Measurements from ENCODE around the gene LZTS2. TPM values are rescaled to one million over a fixed set of nuclear protein-coding genes. Genes with fewer than 3 reads are reported as not detected.

LZTS2 gene
- total RNA-seq, 4 donors from 2014 or later, result 51.5 to 123 (median 85.2) TPM

GRCh38 chr10:100993986-100994708, 5.5 kb upstream of the LZTS2 start:
- Histone ChIP-seq H3K27ac (no peak overlapping the region), H3K27me3 (no peaks in the 10 kb centered on the region), H3K36me3 (no peaks in the 10 kb centered on the region), H3K4me3 (no peak overlapping the region), H3K9me3 (no peaks in the 10 kb centered on the region), H3K4me1 (no peaks in the 10 kb centered on the region)
- no peak for DNase-seq
- intact Hi-C loops (cut with DNase I; ENCODE audit: low total_unique reads), result no loop called here
- TF ChIP-seq POLR2A (IDR thresholded peaks at IDR 0.05), result no peak
- peak; percentile 70 to 80 (median 76) for TF ChIP-seq CTCF (IDR thresholded peaks at IDR 0.05)

- Histone ChIP-seq H3K4me1 (no peaks in the 10 kb centered on the region), H3K27ac (no peak overlapping the region), H3K4me3 (no peak overlapping the region), H3K27me3 (no peaks in the 10 kb centered on the region), H3K9me3 (no peaks in the 10 kb centered on the region), H3K36me3 (no peaks in the 10 kb centered on the region)
- TF ChIP-seq CTCF (IDR thresholded peaks at IDR 0.05), result no peak
- no peak for TF ChIP-seq POLR2A (IDR thresholded peaks at IDR 0.05)
- intact Hi-C loops (cut with DNase I; ENCODE audit: low total_unique reads), result no loop called here
- no peak for DNase-seq
Observed at GRCh38 chr10:100995181-100995580, 4.4 kb upstream of the LZTS2 start.

- Histone ChIP-seq H3K9me3 (no peaks in the 10 kb centered on the region), H3K4me3 (peak overlapping the region; percentile 88 to 93), H3K36me3 (no peaks in the 10 kb centered on the region), H3K27ac (peak overlapping the region; percentile 100), H3K4me1 (peaks cover 0 to 2% of the 10 kb centered on the region in 2 donors), H3K27me3 (no peaks in the 10 kb centered on the region)
- no peak for TF ChIP-seq POLR2A (IDR thresholded peaks at IDR 0.05)
- peak in 1 of 4 experiments; percentile 9 for TF ChIP-seq CTCF (IDR thresholded peaks at IDR 0.05)
- intact Hi-C loops (cut with DNase I; ENCODE audit: low total_unique reads), result no loop called here
- DNase-seq, result no peak
Observed at GRCh38 chr10:100996678-100997359, 2.8 kb upstream of the LZTS2 start.

- peak overlapping the region; percentile 100 for H3K27ac ChIP-seq
- intact Hi-C loops (cut with DNase I; ENCODE audit: low total_unique reads), result no loop called here
- H3K9me3 ChIP-seq, result no peaks in the 10 kb centered on the region
- TF ChIP-seq POLR2A (IDR thresholded peaks at IDR 0.05), result peak in 1 of 2 donors; percentile 35
- peak; percentile 75 to 89 (median 82) for TF ChIP-seq CTCF (IDR thresholded peaks at IDR 0.05)
- H3K4me3 ChIP-seq, result peak overlapping the region; percentile 88 to 93
- peaks cover 0 to 8% of the 10 kb centered on the region in 2 donors for H3K4me1 ChIP-seq
- no peaks in the 10 kb centered on the region for H3K36me3 ChIP-seq
- DNase-seq, result peak; percentile 69 to 70
- H3K27me3 ChIP-seq, result no peaks in the 10 kb centered on the region
Observed at GRCh38 chr10:100997360-100998182, 2.0 kb upstream of the LZTS2 start.

All from uterus (tissue), 4 donors.